Loucy (cell line): ENCODE results near the gene SLC25A12.

ENCODE experiments used
- EZH2phosphoT487 ChIP-seq: fragments of 200-600 bp; IDR thresholded peaks from 2 replicates; pipeline ENCODE4 v1.6.1; 2018; ENCODE audit warnings: antibody characterized with exemption, mild to moderate bottlenecking, moderate library complexity, borderline replicate concordance
- TF ChIP-seq, protein P1 (sequence below): fragments of 200-600 bp; sonication (generic); conservative IDR thresholded peaks from 2 replicates; pipeline ENCODE4 v1.5.1; 2014; ENCODE audit warnings: mild to moderate bottlenecking, antibody characterized with exemption, low read length

- TF ChIP-seq, protein P1, sequence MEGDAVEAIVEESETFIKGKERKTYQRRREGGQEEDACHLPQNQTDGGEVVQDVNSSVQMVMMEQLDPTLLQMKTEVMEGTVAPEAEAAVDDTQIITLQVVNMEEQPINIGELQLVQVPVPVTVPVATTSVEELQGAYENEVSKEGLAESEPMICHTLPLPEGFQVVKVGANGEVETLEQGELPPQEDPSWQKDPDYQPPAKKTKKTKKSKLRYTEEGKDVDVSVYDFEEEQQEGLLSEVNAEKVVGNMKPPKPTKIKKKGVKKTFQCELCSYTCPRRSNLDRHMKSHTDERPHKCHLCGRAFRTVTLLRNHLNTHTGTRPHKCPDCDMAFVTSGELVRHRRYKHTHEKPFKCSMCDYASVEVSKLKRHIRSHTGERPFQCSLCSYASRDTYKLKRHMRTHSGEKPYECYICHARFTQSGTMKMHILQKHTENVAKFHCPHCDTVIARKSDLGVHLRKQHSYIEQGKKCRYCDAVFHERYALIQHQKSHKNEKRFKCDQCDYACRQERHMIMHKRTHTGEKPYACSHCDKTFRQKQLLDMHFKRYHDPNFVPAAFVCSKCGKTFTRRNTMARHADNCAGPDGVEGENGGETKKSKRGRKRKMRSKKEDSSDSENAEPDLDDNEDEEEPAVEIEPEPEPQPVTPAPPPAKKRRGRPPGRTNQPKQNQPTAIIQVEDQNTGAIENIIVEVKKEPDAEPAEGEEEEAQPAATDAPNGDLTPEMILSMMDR = no peak
- no peak for TF ChIP-seq EZH2phosphoT487
Observed at GRCh38 chr2:171735991-171736710, 157.9 kb downstream of the SLC25A12 start.
